Measurements from ENCODE around the gene HIPK2.

The HIPK2 gene

GRCh38 chr7:139523968-139524815 is 253.6 kb downstream of the HIPK2 start:
- DNase-seq = no peak

GRCh38 chr7:139523199-139523941 is 254.4 kb downstream of the HIPK2 start, which contains the start of gene CLEC2L:
TSS of gene CLEC2L (plus strand) at chr7:139523685. CDS start at chr7:139523928, 243 bp downstream.
- DNase-seq = no peak

GRCh38 chr7:139522830-139523198 is 255.0 kb downstream of the HIPK2 start:
- no peak for DNase-seq

GRCh38 chr7:139521439-139521838 is 256.4 kb downstream of the HIPK2 start:
- no peak for DNase-seq

GRCh38 chr7:139515266-139515665 is 262.5 kb downstream of the HIPK2 start:
- no peak for DNase-seq
